H1 (cell line): ENCODE measurements around the gene GLIS2. TPM values are rescaled to one million over a fixed set of nuclear protein-coding genes. Genes with fewer than 3 reads are reported as not detected.

Source experiments
- FOSL1 ChIP-seq: IDR thresholded peaks from 2 replicates; pipeline ENCODE4 v1.6.1; 2011; ENCODE audit warnings: mild to moderate bottlenecking, low read depth, low read length, moderate library complexity; ENCODE audit not compliant: insufficient read depth
- HDAC6 ChIP-seq: IDR thresholded peaks from one replicate; pipeline ENCODE4 v1.7.1; 2012; ENCODE audit warnings: low read depth, mild to moderate bottlenecking, inconsistent platforms, low read length, moderate library complexity
- KDM1A ChIP-seq: fragments of 200-600, 300-600 bp; sonication (generic); IDR thresholded peaks from 2 replicates; pipeline ENCODE4 v1.7.1; 2016; ENCODE audit warnings: mild to moderate bottlenecking, low read length, borderline replicate concordance
- MAX ChIP-seq: IDR thresholded peaks from 2 replicates; pipeline ENCODE4 v1.6.1; 2012; ENCODE audit warnings: inconsistent platforms
- POLR2A ChIP-seq, 2 experiments: IDR thresholded peaks; 1 replicate in 1 of 2; 2 replicates in 1 of 2; pipeline ENCODE4 v1.6.1; 2011; ENCODE audit warnings: low read depth in 2 of 2, low read length in 2 of 2, mild to moderate bottlenecking in 2 of 2; ENCODE audit errors: control extremely low read depth in 1 of 2
- RAD21 ChIP-seq, 2 experiments: IDR thresholded peaks in 1 of 2; conservative IDR thresholded peaks in 1 of 2; 2 replicates each; pipeline ENCODE4 v1.6.1; 2011; ENCODE audit warnings: low read depth in 2 of 2, low read length in 2 of 2, improper control_type of control experiment in 1 of 2, inconsistent platforms in 1 of 2, mild to moderate bottlenecking in 1 of 2, moderate library complexity in 1 of 2
- RNF2 ChIP-seq: fragments of 200-900, 300-1000 bp; sonication (generic); IDR thresholded peaks from 2 replicates; pipeline ENCODE4 v1.7.1; 2016; ENCODE audit warnings: borderline replicate concordance, low read depth, mild to moderate bottlenecking, antibody characterized with exemption, low read length; ENCODE audit not compliant: poor library complexity, severe bottlenecking; ENCODE audit errors: missing control alignments
- SRF ChIP-seq: IDR thresholded peaks from 2 replicates; pipeline ENCODE4 v1.6.1; 2011; ENCODE audit warnings: mild to moderate bottlenecking, low read depth, low read length, moderate library complexity
- polyA plus RNA-seq, 7 experiments: library from polyadenylated mRNA; depleted of rRNA in 3 of 7; stranded (reverse) in 5 of 7; unstranded in 2 of 7; fragments of >200 nt in 5 of 7; fragments of 200-250 nt in 2 of 7; gene quantifications; 1 replicate in 5 of 7; 2 replicates in 1 of 7; 4 replicates in 1 of 7; pipeline versions ENCODE4 v1.2.1 to v1.2.3, GENCODE V29; 2011 to 2013; ENCODE audit warnings: missing spikeins in 2 of 7, mixed read lengths in 2 of 7
- total RNA-seq: library from RNA; stranded (reverse); fragmentation: NEBNext Ultra II Directional; extraction: Animal tissue kit (Norgen Biotek cat#: 25700); gene quantifications from 2 replicates; pipeline ENCODE4 v1.2.1, GENCODE V29; 2021
- TF ChIP-seq, protein P1 (sequence below), 3 experiments: IDR thresholded peaks; 1 replicate in 2 of 3; 2 replicates in 1 of 3; pipeline versions ENCODE4 v1.5.1 to v1.6.1; 2011; ENCODE audit warnings: low read length in 3 of 3, mild to moderate bottlenecking in 3 of 3, inconsistent platforms in 2 of 3, low read depth in 1 of 3, moderate library complexity in 1 of 3; ENCODE audit not compliant: insufficient read depth in 1 of 3; ENCODE audit errors: control extremely low read depth in 1 of 3

The GLIS2 gene
- total and polyA plus RNA-seq, 2 of the 8 experiments (the other 6 are each of a cell fraction or from before 2014, with no cell fraction given), result 4.3 to 17.4 TPM

DNA sequence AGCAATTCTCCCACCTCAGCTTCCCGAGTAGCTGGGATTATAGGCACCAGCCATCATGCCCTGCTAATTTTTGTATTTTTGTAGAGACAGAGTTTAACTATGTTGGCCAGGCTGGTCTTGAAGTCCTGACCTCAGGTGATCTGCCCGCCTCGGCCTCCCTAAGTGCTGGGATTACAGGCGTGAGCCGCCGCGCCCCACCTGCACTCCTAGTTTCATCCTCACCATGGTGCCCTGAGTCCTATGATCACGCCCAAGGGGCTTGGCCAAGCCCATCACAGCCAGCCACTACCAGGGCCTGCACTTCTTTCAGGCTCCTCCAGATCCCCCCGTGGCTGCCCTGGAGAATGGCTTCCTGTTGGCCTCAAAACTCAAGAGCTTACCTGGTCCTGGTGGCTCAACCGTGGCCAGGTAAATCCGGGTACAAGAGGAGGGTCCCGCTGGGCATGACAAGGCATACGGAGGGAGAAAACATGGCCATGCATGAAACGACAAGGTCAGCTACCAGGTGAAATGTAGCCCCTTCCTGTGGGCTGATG is 22.6 kb upstream of the GLIS2 start (continued):
- no peak for TF ChIP-seq HDAC6
- no peak for TF ChIP-seq FOSL1
- TF ChIP-seq RNF2, result no peak
- TF ChIP-seq, protein P1, sequence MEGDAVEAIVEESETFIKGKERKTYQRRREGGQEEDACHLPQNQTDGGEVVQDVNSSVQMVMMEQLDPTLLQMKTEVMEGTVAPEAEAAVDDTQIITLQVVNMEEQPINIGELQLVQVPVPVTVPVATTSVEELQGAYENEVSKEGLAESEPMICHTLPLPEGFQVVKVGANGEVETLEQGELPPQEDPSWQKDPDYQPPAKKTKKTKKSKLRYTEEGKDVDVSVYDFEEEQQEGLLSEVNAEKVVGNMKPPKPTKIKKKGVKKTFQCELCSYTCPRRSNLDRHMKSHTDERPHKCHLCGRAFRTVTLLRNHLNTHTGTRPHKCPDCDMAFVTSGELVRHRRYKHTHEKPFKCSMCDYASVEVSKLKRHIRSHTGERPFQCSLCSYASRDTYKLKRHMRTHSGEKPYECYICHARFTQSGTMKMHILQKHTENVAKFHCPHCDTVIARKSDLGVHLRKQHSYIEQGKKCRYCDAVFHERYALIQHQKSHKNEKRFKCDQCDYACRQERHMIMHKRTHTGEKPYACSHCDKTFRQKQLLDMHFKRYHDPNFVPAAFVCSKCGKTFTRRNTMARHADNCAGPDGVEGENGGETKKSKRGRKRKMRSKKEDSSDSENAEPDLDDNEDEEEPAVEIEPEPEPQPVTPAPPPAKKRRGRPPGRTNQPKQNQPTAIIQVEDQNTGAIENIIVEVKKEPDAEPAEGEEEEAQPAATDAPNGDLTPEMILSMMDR (IDR thresholded peaks at IDR 0.05; ENCODE audit: control extremely low read depth in 1 of 3, insufficient read depth in 1 of 3, low read depth in 1 of 3, low read length in 3 of 3), result no peak
- no peak for TF ChIP-seq RAD21 (IDR thresholded peaks at IDR 0.05 in 1 of 2, conservative IDR thresholded peaks at IDR 0.05 in 1 of 2; ENCODE audit: low read depth in 2 of 2, low read length in 2 of 2)
- TF ChIP-seq KDM1A, result no peak
- TF ChIP-seq POLR2A (IDR thresholded peaks at IDR 0.05; ENCODE audit: control extremely low read depth in 1 of 2, low read depth in 2 of 2, low read length in 2 of 2), result no peak
- TF ChIP-seq MAX, result no peak
- no peak for TF ChIP-seq SRF
- TF ChIP-seq, all 59 proteins: peak for 0
